D721Med (cell line): ENCODE results near the gene NUTF2.
"Not testable (repeated sequence)": the region's sequence is repeated elsewhere in the genome, so short reads cannot be mapped to it uniquely, and the experiment has no call there.

Experiments
- DNase-seq: peaks from one replicate; pipeline ENCODE4 v3.0.0; 2011; ENCODE audit warnings: low spot score; ENCODE audit not compliant: insufficient read length
- FAIRE-seq: peaks from 2 replicates; lab custom pipeline; 2011; peaks lifted over from hg19 to GRCh38; lab: Jason Lieb, UNC
- CTCF ChIP-seq: IDR thresholded peaks from 2 replicates; pipeline ENCODE4 v1.5.1; 2012; ENCODE audit warnings: mild to moderate bottlenecking, control low read depth; ENCODE audit not compliant: insufficient read depth; ENCODE audit errors: missing control alignments

Gene NUTF2

GRCh38 chr16:67856927-67857546 is 10.3 kb downstream of the NUTF2 start:
- no peak for TF ChIP-seq CTCF

GRCh38 chr16:67857547-67858233 is 11.0 kb downstream of the NUTF2 start:
- TF ChIP-seq CTCF = no peak
- DNase-seq (no peak), FAIRE-seq (no peak)

More at GRCh38 chr16:67856927-67857546, 10.3 kb downstream of the NUTF2 start:
- FAIRE-seq (no peak), DNase-seq (no peak)

GRCh38 chr16:67858500-67858899 is 11.8 kb downstream of the NUTF2 start:
- DNase-seq (no peak), FAIRE-seq (no peak)

DNA sequence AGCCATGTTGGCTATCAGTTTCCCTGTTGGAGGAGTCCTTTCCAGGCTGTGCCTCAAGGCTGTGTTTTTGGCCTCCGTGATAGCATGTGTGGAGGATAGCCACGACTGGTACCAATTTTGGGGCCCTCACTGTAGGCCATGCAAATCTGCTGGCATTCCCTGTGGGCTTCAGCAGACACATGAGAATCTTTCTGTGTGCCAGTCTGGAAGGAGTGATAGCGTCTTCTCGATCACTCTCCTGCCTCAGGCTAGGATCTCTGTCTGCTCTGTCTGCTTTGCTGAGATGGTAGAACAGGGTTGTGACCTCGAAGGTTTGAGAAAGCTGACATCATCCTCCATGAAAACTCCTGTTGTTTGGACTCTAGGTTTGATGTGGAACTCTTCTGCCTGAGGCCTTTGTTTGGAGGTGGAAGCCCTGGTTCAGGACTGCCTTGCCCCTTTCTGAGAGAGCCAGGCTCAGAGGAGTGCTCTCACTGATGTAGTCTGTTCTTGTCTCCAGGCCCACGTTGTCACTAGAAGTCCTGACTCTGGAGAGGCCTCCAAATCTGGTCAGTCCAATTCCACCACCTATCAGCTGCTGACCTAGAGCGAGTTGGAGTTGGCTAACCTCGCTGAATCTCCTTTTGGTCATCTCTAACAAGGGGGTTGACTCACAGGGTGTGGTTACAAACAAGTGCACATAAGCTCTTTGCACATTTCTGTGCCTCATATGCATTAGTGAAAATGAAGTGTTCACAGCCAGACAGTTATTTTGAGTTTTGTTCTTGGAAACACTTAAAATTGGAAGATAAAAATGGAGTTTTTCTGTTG is 14.1 kb downstream of the NUTF2 start:
- DNase-seq = no peak
- no peak for FAIRE-seq

More at GRCh38 chr16:67858500-67858899, 11.8 kb downstream of the NUTF2 start:
- no peak for TF ChIP-seq CTCF

GRCh38 chr16:67861877-67862276 is 15.1 kb downstream of the NUTF2 start:
- FAIRE-seq (no peak), DNase-seq (no peak)
- TF ChIP-seq CTCF = no peak

More for the DNA sequence above, 14.1 kb downstream of the NUTF2 start:
- no peak for TF ChIP-seq CTCF

GRCh38 chr16:67862623-67863583 is 16.2 kb downstream of the NUTF2 start:
- no peak for DNase-seq
- FAIRE-seq = no peak
- TF ChIP-seq CTCF = no peak

- not testable (repeated sequence) for FAIRE-seq, DNase-seq
Measured at GRCh38 chr16:67864044-67864443, 17.3 kb downstream of the NUTF2 start.
